Measurements from ENCODE around the gene UBQLN3. TPM values are rescaled to one million over a fixed set of nuclear protein-coding genes. Genes with fewer than 3 reads are reported as not detected.

The UBQLN3 gene
- total RNA-seq, 1 donor = under 0.01 TPM

GRCh38 chr11:5550440-5551095, 40.8 kb upstream of the UBQLN3 start:
- Histone ChIP-seq H3K4me2 (ENCODE audit: insufficient read depth, low read length) (peak overlapping the region; percentile 59), H3K27ac (ENCODE audit: low read depth, low read length) (peak overlapping the region; percentile 65)

GRCh38 chr11:5548440-5548839, 38.7 kb upstream of the UBQLN3 start, which contains the start of gene OR52H1:
Gene OR52H1, minus strand, starts transcription at chr11:5548540. Its CDS starts 3,035 bp downstream, at chr11:5545505.
- no peak within 1 kb of the TSS for H3K4me3 ChIP-seq (ENCODE audit: insufficient read depth, low read length)
- TF ChIP-seq CTCF (IDR thresholded peaks at IDR 0.05; ENCODE audit: extremely low read depth, low read depth, low read length) = no peak
- no peak within 1 kb of the TSS for H3K4me2 ChIP-seq (ENCODE audit: insufficient read depth, low read length)
- H3K9me3 ChIP-seq (ENCODE audit: low read depth, low read length) = no peaks in the 10 kb centered on the region
- no peak for DNase-seq (ENCODE audit: insufficient read length, low spot score, missing footprints)
- no peaks in the 10 kb centered on the region for H3K36me3 ChIP-seq (ENCODE audit: insufficient read depth, low read length)
- no peak within 1 kb of the TSS for H2AFZ ChIP-seq (ENCODE audit: low read length)
- H3K27me3 ChIP-seq (ENCODE audit: insufficient read depth, low read length) = no peaks in the 10 kb centered on the region
- H3K4me1 ChIP-seq (ENCODE audit: insufficient read depth, low read length) = peaks cover 10% of the 10 kb centered on the region
- H3K79me2 ChIP-seq (ENCODE audit: insufficient read depth, low read length) = no peaks in the 10 kb centered on the region
- no peaks in the 10 kb centered on the region for H4K20me1 ChIP-seq (ENCODE audit: insufficient read depth, low read length)
- H3K27ac ChIP-seq (ENCODE audit: low read depth, low read length) = no peak within 1 kb of the TSS

More at GRCh38 chr11:5550440-5551095, 40.8 kb upstream of the UBQLN3 start:
- Histone ChIP-seq H2AFZ (ENCODE audit: low read length) (no peak overlapping the region), H3K79me2 (ENCODE audit: insufficient read depth, low read length) (no peaks in the 10 kb centered on the region), H3K27me3 (ENCODE audit: insufficient read depth, low read length) (no peaks in the 10 kb centered on the region), H4K20me1 (ENCODE audit: insufficient read depth, low read length) (no peaks in the 10 kb centered on the region), H3K9me3 (ENCODE audit: low read depth, low read length) (no peaks in the 10 kb centered on the region), H3K4me1 (ENCODE audit: insufficient read depth, low read length) (peaks cover 10% of the 10 kb centered on the region), H3K4me3 (ENCODE audit: insufficient read depth, low read length) (no peak overlapping the region), H3K36me3 (ENCODE audit: insufficient read depth, low read length) (no peaks in the 10 kb centered on the region)
- TF ChIP-seq CTCF (IDR thresholded peaks at IDR 0.05; ENCODE audit: extremely low read depth, low read depth, low read length) = no peak
- peak; percentile 71 for DNase-seq (ENCODE audit: insufficient read length, low spot score, missing footprints)

GRCh38 chr11:5547982-5548381, 38.2 kb upstream of the UBQLN3 start:
- Histone ChIP-seq H3K79me2 (ENCODE audit: insufficient read depth, low read length) (no peaks in the 10 kb centered on the region), H3K27me3 (ENCODE audit: insufficient read depth, low read length) (no peaks in the 10 kb centered on the region), H2AFZ (ENCODE audit: low read length) (no peak overlapping the region), H3K4me1 (ENCODE audit: insufficient read depth, low read length) (peaks cover 10% of the 10 kb centered on the region), H4K20me1 (ENCODE audit: insufficient read depth, low read length) (no peaks in the 10 kb centered on the region), H3K4me3 (ENCODE audit: insufficient read depth, low read length) (no peak overlapping the region), H3K27ac (ENCODE audit: low read depth, low read length) (no peak overlapping the region), H3K36me3 (ENCODE audit: insufficient read depth, low read length) (no peaks in the 10 kb centered on the region), H3K9me3 (ENCODE audit: low read depth, low read length) (no peaks in the 10 kb centered on the region), H3K4me2 (ENCODE audit: insufficient read depth, low read length) (no peak overlapping the region)
- TF ChIP-seq CTCF (IDR thresholded peaks at IDR 0.05; ENCODE audit: extremely low read depth, low read depth, low read length) = no peak
- no peak for DNase-seq (ENCODE audit: insufficient read length, low spot score, missing footprints)

- Histone ChIP-seq H3K79me2 (ENCODE audit: insufficient read depth, low read length) (no peaks in the 10 kb centered on the region), H3K4me3 (ENCODE audit: insufficient read depth, low read length) (no peak overlapping the region), H3K27me3 (ENCODE audit: insufficient read depth, low read length) (no peaks in the 10 kb centered on the region), H3K9me3 (ENCODE audit: low read depth, low read length) (no peaks in the 10 kb centered on the region), H3K4me2 (ENCODE audit: insufficient read depth, low read length) (no peak overlapping the region), H3K27ac (ENCODE audit: low read depth, low read length) (no peak overlapping the region), H3K36me3 (ENCODE audit: insufficient read depth, low read length) (no peaks in the 10 kb centered on the region), H4K20me1 (ENCODE audit: insufficient read depth, low read length) (no peaks in the 10 kb centered on the region), H3K4me1 (ENCODE audit: insufficient read depth, low read length) (peaks cover 10% of the 10 kb centered on the region), H2AFZ (ENCODE audit: low read length) (no peak overlapping the region)
- DNase-seq (ENCODE audit: insufficient read length, low spot score, missing footprints) = no peak
- TF ChIP-seq CTCF (IDR thresholded peaks at IDR 0.05; ENCODE audit: extremely low read depth, low read depth, low read length) = no peak
Observed at GRCh38 chr11:5546457-5546856, 36.7 kb upstream of the UBQLN3 start.
